GM18498 (cell line): ENCODE results near the gene PEX14.

Experiments
- ATAC-seq: cut with Tn5 transposase; IDR thresholded peaks from one replicate; pipeline ENCODE4 v1.9.1; 2021; ENCODE audit warnings: mild to moderate bottlenecking, moderate library complexity; ENCODE audit not compliant: unreplicated experiment

The PEX14 gene

GRCh38 chr1:10629816-10630571, 155.2 kb downstream of the PEX14 start:
- no peak for ATAC-seq

- ATAC-seq, result no peak
Observed at GRCh38 chr1:10630661-10631120, 155.9 kb downstream of the PEX14 start.

- no peak for ATAC-seq
Observed at GRCh38 chr1:10631121-10631810, 156.5 kb downstream of the PEX14 start.

DNA sequence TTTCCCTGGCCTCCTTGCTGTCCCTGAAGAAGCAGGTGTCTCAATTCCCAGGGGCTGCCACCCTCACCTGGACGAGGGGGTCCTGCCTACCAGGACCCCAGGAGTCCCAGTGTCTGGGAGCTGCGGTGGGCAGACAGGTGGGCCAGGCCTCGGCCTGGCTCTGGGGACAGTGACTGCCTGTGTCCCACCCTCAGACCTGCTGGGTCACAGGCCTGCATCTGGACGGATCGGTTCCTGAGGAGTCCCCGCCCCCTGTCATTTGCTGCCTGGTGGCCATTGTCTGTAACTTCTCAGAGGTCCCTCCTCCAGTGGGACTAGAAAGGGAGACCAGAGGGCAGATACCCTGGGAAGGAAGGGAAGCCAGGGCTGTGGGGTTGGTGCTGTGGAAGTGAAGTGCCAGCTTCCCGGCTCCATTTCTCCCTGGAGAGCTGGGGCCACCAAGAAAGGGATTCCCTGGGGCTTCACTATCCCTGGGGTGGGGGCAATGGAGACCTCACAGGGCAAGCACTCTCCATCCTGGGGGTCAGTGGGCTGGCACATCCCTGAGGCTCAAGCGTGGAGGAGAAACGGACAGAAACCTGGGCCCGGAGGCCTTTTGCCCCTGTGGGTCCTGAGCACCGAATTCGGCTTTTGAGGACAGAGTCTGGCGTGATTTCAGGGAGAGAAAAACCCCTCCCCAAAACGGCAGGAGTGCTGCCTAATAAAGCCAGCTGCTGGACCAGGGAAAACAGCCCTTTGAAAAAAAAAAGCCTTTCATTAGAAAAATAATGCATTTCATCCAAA, 157.3 kb downstream of the PEX14 start:
- no peak for ATAC-seq

GRCh38 chr1:10632691-10633090, 157.9 kb downstream of the PEX14 start:
- ATAC-seq, result no peak

DNA sequence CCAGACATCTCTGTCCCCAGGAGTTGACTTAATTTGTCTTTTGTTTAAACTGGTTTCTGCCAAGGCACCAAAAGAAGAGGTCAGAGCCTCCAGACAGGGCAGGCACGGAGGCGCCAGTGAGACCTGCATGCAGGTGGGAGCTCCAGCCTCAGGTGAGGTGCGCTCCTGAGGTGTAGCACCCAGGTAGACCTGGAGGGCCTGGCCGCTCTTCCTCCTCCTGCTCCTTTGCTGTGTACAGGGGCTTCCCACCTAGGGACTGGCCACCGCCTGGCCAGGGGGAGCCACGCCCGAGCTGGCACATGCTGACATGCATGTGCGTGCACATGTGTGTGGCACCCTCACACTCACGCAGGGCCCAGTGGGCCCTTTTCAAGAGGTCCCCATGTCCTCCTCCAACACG, 158.7 kb downstream of the PEX14 start:
- no peak for ATAC-seq

- no peak for ATAC-seq
Observed at GRCh38 chr1:10634075-10634427, 159.3 kb downstream of the PEX14 start.

GRCh38 chr1:10634428-10635084, 159.8 kb downstream of the PEX14 start:
- ATAC-seq, result no peak

DNA sequence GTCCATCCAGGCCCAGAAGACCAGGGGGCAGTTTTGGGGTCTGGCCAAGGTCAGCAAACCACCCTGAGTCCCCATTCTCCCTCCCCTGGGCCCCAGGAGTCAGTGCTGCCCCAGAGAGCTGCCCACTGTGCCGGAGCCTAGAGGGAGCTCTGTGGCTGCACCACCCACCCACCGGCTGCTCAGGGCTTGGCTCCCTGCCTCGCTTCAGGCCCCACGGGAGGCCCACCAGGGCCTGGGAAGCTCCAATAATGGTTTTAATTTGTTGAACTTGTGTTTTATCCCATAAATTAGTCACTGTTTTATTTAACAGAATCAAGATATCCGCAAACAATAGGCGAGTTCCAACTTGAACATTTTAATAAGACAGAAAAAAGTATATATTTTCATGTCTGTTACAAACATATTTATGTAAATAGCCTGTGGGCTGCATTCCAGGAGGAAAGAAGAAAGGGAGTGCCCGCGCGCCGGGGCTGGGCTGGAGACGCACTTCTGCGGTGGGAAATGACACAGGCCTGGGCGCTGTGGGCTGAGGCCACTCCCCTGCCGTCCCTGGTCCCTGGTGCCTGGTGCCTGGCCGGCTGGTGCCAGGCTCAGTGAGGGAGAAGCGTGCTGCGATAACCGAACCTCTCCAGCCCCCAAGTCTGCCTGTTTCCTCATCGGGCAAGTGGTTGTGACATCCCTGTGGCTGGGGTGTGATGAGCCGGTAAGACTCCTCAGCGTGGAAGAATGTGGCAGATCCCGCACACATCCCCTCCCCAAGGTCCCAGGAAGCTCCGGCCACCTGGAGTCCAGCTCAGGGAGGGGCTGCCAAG, 160.5 kb downstream of the PEX14 start:
- ATAC-seq, result no peak

- ATAC-seq, result no peak
Observed at GRCh38 chr1:10635992-10636391, 161.2 kb downstream of the PEX14 start.

- ATAC-seq, result no peak
Observed at GRCh38 chr1:10637400-10637799, 162.7 kb downstream of the PEX14 start.

DNA sequence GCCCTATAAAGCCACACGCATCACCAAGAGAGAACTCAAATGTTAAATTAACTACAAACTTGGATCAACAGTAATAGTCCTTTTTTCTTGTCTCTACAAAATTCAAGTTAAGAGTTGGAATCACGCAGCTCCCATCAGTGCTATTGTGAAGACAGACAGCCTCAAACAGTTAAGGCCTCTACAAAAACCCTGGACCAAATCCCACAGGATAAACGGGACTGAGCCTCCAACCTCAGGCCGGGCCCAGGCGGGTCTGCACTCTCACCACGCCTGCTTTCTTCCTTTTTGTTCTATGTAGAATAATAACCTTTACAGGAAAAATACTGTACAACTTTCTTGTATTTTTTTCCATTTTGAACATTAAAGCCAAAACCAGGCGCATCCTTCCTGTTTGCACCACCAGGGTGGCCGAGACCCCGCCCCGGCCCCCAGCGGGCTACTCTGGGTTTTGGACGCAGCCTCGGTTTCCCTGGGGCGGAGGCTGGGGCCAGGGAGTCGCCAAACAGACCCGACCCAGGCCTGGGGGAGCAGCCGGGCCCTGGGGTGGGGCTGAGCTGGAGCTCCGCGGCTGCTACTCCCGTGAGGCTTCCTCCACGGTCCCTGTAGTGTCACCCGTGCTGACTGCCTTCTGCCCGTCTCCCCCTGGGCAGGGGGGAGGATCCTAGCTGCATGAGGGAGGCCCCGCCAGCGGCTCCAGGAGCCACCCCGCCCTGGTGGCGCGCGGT, 163.2 kb downstream of the PEX14 start:
- no peak for ATAC-seq

DNA sequence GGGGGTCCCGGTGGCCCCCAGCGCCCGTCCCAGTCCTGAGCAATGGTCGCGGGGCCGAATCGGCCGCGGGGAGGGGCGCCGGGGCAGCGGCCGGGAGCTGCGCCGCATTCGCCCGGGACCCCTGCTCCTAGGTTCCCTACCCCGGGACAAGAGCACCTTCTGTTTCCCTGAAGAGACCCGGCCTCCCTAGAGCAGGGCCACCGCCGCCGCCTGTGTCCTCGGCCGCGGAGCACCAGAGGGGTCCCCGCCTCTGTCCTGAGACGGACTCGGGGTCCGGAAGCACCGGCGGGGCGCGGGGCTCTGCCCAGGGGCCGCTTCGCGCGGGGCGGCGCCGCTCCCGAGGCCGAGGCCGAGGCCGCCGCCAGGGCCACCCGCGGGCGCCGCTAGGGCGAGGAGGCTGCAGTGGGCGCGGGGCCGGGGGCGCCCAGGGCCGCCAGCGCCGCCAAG, 163.8 kb downstream of the PEX14 start:
- no peak for ATAC-seq

DNA sequence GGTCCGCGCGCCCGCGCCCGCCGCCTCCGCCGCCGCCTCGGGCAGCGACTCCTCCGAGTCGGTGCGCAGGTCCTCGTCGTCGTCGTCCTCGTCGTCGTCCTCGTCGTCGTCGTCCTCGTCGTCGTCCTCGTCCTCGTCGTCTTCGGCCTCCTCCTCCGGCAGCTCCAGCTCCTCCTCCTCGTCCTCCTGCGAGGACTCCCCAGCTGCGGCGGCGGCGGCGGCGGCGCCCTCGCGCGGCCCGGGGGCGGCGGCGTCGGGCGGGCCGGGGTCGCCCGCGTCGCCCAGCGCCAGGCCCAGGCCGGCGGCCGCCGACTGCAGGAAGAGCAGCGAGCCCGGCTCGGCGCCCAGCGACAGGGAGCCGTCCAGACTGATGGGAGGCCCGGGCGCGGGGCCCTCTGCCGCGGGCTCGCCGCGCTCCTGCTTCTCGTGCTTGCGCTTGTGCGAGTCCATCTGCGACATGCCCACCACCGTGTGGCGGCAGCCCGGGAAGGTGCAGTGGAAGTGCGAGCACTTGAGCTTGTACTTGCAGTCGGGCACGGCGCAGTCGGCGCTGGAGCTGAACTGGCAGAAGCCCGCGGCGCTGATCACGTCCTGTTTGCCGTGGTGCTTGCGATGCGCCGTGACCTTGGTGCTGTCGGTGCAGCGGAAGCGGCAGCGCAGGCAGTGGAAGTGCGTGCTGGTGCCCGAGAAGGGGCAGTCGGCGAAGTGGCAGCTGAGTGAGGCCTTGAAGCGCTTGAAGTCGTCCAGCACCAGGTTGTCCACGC, 164.4 kb downstream of the PEX14 start:
- ATAC-seq, result no peak

DNA sequence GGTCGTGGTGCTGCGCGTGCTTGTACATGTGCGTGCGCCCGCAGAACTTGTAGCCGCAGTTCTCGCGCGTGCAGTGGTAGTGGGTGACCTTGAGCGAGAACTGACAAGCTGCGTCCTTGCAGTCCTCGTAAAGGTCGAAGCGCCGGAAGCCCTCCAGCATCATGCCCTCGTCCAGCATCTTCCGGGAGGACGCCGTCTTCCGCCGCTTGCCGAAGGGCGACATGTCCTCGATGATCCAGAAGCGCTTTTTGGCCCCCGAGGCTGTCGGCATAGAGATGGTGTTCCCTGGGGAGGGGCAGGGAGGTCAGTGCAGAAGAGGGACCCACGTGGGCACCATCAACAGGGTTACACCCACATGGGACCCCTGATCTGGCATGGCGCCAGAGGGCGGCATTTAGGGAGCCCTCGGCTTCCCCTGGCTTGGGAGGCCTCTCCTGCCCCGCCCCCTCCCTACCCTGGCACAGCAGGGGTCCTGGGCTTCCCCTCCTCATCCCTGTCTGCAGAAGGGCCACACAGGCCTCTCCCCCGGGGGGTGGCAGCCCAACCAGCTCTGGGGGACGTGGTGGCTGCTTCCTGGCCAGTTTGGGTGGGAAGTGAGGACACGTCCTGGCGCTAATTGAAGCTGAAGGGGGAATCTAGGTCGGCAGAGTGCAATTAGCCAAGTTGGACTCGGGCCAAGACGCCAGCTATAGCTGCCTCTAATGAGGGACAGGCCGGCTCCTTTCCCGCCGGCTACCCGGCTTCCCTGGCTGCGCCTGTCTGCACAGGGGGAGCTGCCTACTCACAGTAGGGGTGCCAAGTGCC, 165.2 kb downstream of the PEX14 start:
- no peak for ATAC-seq

DNA sequence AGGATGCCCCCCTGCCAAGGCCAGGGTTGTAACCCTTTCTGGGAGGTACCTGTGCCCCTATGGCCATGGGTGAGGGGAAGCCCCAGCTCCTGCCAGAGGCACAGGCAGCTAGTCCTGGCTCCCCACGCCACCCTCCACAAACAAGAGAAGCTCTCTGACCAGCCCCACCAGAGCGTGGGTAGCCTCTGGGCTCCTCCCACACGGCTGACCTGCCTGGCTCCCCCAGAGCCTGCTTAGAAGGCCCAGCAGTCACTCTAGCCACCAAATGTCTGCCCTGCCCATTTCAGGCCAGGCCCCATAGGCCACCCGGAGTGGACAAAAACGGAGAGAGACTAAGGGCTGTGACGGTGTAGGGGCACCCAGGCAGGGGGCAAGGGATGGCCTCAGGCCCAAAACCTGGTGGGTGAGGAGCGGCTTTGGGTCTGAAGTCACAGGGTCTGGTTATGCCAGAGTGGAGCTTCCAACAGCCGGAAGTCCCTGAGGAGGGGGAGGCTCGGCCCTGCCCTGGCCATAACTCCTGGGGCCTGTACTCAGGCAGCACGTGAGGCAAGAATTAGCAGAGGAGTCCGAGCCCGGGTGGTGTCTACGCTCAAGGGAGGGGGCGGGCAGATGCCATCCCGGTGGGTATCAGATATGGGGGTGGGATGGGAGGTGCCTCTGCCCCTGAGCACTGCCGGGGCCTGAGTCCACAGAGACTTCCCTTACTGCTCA, 166.2 kb downstream of the PEX14 start:
- ATAC-seq, result no peak

GRCh38 chr1:10641976-10642375, 167.2 kb downstream of the PEX14 start:
- ATAC-seq, result no peak
